Transverse colon (tissue), 3 donors: ENCODE measurements around the gene WDR41.

Source experiments
- EP300 ChIP-seq: sonication (generic); formaldehyde crosslinking; IDR thresholded peaks from one replicate; pipeline ENCODE4 v1.6.1; 2017; ENCODE audit warnings: antibody characterized with exemption, low read depth
- POLR2A ChIP-seq: fragments of 450-650 bp; IDR thresholded peaks from one replicate; pipeline ENCODE4 v1.6.1; 2016; ENCODE audit warnings: antibody characterized with exemption, mild to moderate bottlenecking, moderate library complexity
- TF ChIP-seq, protein P1 (sequence below), 5 experiments: fragments of 200-600 bp in 3 of 5; fragments of 450-650 bp in 2 of 5; sonication (generic) in 3 of 5; IDR thresholded peaks; 1 replicate in 2 of 5; 2 replicates in 3 of 5; pipeline ENCODE4 v1.5.1; 2016 to 2017; ENCODE audit warnings: antibody characterized with exemption in 5 of 5, inconsistent platforms in 3 of 5, mild to moderate bottlenecking in 2 of 5, moderate library complexity in 1 of 5

DNA sequence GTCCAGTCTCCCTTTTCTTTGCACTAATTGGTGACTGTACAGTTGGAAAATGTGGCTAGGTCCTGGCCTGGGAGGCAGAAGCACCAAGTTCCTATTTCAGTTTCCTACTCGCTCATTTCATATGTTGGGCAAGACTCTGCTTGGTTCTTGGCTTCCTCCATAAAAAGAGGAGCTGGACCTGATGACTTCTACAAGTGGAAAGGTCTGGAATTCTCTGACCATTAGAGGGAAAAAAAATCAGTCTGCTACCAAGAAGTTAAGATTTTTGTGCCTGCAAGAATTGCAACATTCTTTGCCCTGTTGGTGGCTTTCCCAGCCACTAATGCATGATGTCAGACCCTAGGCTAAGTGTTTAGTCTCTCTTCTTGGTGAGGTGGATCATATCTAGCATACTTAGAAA, 91.5 kb downstream of the WDR41 start:
- TF ChIP-seq, protein P1, sequence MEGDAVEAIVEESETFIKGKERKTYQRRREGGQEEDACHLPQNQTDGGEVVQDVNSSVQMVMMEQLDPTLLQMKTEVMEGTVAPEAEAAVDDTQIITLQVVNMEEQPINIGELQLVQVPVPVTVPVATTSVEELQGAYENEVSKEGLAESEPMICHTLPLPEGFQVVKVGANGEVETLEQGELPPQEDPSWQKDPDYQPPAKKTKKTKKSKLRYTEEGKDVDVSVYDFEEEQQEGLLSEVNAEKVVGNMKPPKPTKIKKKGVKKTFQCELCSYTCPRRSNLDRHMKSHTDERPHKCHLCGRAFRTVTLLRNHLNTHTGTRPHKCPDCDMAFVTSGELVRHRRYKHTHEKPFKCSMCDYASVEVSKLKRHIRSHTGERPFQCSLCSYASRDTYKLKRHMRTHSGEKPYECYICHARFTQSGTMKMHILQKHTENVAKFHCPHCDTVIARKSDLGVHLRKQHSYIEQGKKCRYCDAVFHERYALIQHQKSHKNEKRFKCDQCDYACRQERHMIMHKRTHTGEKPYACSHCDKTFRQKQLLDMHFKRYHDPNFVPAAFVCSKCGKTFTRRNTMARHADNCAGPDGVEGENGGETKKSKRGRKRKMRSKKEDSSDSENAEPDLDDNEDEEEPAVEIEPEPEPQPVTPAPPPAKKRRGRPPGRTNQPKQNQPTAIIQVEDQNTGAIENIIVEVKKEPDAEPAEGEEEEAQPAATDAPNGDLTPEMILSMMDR (IDR thresholded peaks at IDR 0.05) = no peak
- TF ChIP-seq EP300 (no peak), POLR2A (no peak)
